ENCODE data around the gene ERBB3.
A peak's percentile ranks its signal among the peaks of the same experiment; 100 is the strongest.
"Not testable (repeated sequence)": the region's sequence is repeated elsewhere in the genome, so short reads cannot be mapped to it uniquely, and the experiment has no call there.

ERBB3 gene

GRCh38 chr12:56107242-56107641 is 27.3 kb downstream of the ERBB3 start:
- Histone ChIP-seq H3K27me3 (replicated peaks; ENCODE audit: control insufficient read depth, insufficient read depth, low read length, poor library complexity, severe bottlenecking) (no peaks in the 10 kb centered on the region), H3K9me3 (ENCODE audit: control insufficient read depth, low read length) (no peaks in the 10 kb centered on the region), H3K4me3 (ENCODE audit: insufficient read depth, low read depth, low read length, poor library complexity, severe bottlenecking) (no peak overlapping the region), H3K4me1 (ENCODE audit: control insufficient read depth, insufficient read depth, low read length, poor library complexity, severe bottlenecking) (peaks cover 32% of the 10 kb centered on the region), H3K27ac (ENCODE audit: insufficient read depth, low read length, poor library complexity, severe bottlenecking) (no peak overlapping the region), H3K36me3 (ENCODE audit: control insufficient read depth, insufficient read depth, low read length) (peaks cover 53% of the 10 kb centered on the region)
- no peak for DNase-seq

- no peaks in the 10 kb centered on the region for H3K9me3 ChIP-seq (ENCODE audit: control insufficient read depth, low read length)
- H3K27me3 ChIP-seq (replicated peaks; ENCODE audit: control insufficient read depth, insufficient read depth, low read length, poor library complexity, severe bottlenecking): no peaks in the 10 kb centered on the region
- peaks cover 7% of the 10 kb centered on the region for H3K4me1 ChIP-seq (ENCODE audit: control insufficient read depth, insufficient read depth, low read length, poor library complexity, severe bottlenecking)
- DNase-seq: no peak
- no peak overlapping the region for H3K4me3 ChIP-seq (ENCODE audit: insufficient read depth, low read depth, low read length, poor library complexity, severe bottlenecking)
- H3K36me3 ChIP-seq (ENCODE audit: control insufficient read depth, insufficient read depth, low read length): peaks cover 60% of the 10 kb centered on the region
- no peak overlapping the region for H3K27ac ChIP-seq (ENCODE audit: insufficient read depth, low read length, poor library complexity, severe bottlenecking)
These were observed 30.6 kb downstream of the ERBB3 start for GRCh38 chr12:56110571-56110970.

GRCh38 chr12:56114084-56114483 is 34.1 kb downstream of the ERBB3 start:
- no peak overlapping the region for H3K27ac ChIP-seq (ENCODE audit: insufficient read depth, low read length, poor library complexity, severe bottlenecking)
- H3K9me3 ChIP-seq (ENCODE audit: control insufficient read depth, low read length): no peaks in the 10 kb centered on the region
- DNase-seq: no peak
- H3K27me3 ChIP-seq (replicated peaks; ENCODE audit: control insufficient read depth, insufficient read depth, low read length, poor library complexity, severe bottlenecking): no peaks in the 10 kb centered on the region
- peaks cover 22% of the 10 kb centered on the region for H3K4me1 ChIP-seq (ENCODE audit: control insufficient read depth, insufficient read depth, low read length, poor library complexity, severe bottlenecking)
- H3K36me3 ChIP-seq (ENCODE audit: control insufficient read depth, insufficient read depth, low read length): peaks cover 37% of the 10 kb centered on the region
- H3K4me3 ChIP-seq (ENCODE audit: insufficient read depth, low read depth, low read length, poor library complexity, severe bottlenecking): no peak overlapping the region

- no peaks in the 10 kb centered on the region for H3K9me3 ChIP-seq (ENCODE audit: control insufficient read depth, low read length)
- peak overlapping the region; percentile 92 for H3K27ac ChIP-seq (ENCODE audit: insufficient read depth, low read length, poor library complexity, severe bottlenecking)
- H3K36me3 ChIP-seq (ENCODE audit: control insufficient read depth, insufficient read depth, low read length): peaks cover 26% of the 10 kb centered on the region
- DNase-seq: no peak
- H3K4me1 ChIP-seq (ENCODE audit: control insufficient read depth, insufficient read depth, low read length, poor library complexity, severe bottlenecking): peaks cover 29% of the 10 kb centered on the region
- no peak overlapping the region for H3K4me3 ChIP-seq (ENCODE audit: insufficient read depth, low read depth, low read length, poor library complexity, severe bottlenecking)
- H3K27me3 ChIP-seq (replicated peaks; ENCODE audit: control insufficient read depth, insufficient read depth, low read length, poor library complexity, severe bottlenecking): no peaks in the 10 kb centered on the region
These were observed 35.4 kb downstream of the ERBB3 start for GRCh38 chr12:56115329-56115728.

- peak; percentile 86 to 89 (median 89) for DNase-seq
- Histone ChIP-seq H3K4me3 (ENCODE audit: insufficient read depth, low read depth, low read length, poor library complexity, severe bottlenecking) (peak within 1 kb of the TSS; percentile 84), H3K27me3 (replicated peaks; ENCODE audit: control insufficient read depth, insufficient read depth, low read length, poor library complexity, severe bottlenecking) (no peaks in the 10 kb centered on the region), H3K4me1 (ENCODE audit: control insufficient read depth, insufficient read depth, low read length, poor library complexity, severe bottlenecking) (peaks cover 29% of the 10 kb centered on the region), H3K9me3 (ENCODE audit: control insufficient read depth, low read length) (no peaks in the 10 kb centered on the region), H3K27ac (ENCODE audit: insufficient read depth, low read length, poor library complexity, severe bottlenecking) (peak within 1 kb of the TSS; percentile 92), H3K36me3 (ENCODE audit: control insufficient read depth, insufficient read depth, low read length) (peaks cover 22% of the 10 kb centered on the region)
These were observed 36.5 kb downstream of the ERBB3 start, which contains the start of gene RPL41 for GRCh38 chr12:56116267-56117081. Gene RPL41, plus strand, starts transcription at chr12:56116633.

GRCh38 chr12:56117082-56117706 is 37.2 kb downstream of the ERBB3 start:
- Histone ChIP-seq H3K36me3 (ENCODE audit: control insufficient read depth, insufficient read depth, low read length) (peaks cover 23% of the 10 kb centered on the region), H3K4me3 (ENCODE audit: insufficient read depth, low read depth, low read length, poor library complexity, severe bottlenecking) (peak overlapping the region; percentile 84), H3K4me1 (ENCODE audit: control insufficient read depth, insufficient read depth, low read length, poor library complexity, severe bottlenecking) (peaks cover 29% of the 10 kb centered on the region), H3K27ac (ENCODE audit: insufficient read depth, low read length, poor library complexity, severe bottlenecking) (peak overlapping the region; percentile 92)
- DNase-seq; H3K27me3 ChIP-seq (replicated peaks; ENCODE audit: control insufficient read depth, insufficient read depth, low read length, poor library complexity, severe bottlenecking); H3K9me3 ChIP-seq (ENCODE audit: control insufficient read depth, low read length): not testable (repeated sequence)

- Histone ChIP-seq H3K9me3 (ENCODE audit: control insufficient read depth, low read length) (no peaks in the 10 kb centered on the region), H3K36me3 (ENCODE audit: control insufficient read depth, insufficient read depth, low read length) (peaks cover 16% of the 10 kb centered on the region), H3K27ac (ENCODE audit: insufficient read depth, low read length, poor library complexity, severe bottlenecking) (peak within 1 kb of the TSS; percentile 92), H3K27me3 (replicated peaks; ENCODE audit: control insufficient read depth, insufficient read depth, low read length, poor library complexity, severe bottlenecking) (no peaks in the 10 kb centered on the region), H3K4me3 (ENCODE audit: insufficient read depth, low read depth, low read length, poor library complexity, severe bottlenecking) (peak within 1 kb of the TSS; percentile 84), H3K4me1 (ENCODE audit: control insufficient read depth, insufficient read depth, low read length, poor library complexity, severe bottlenecking) (peaks cover 29% of the 10 kb centered on the region)
- DNase-seq: peak; percentile 97 to 99 (median 97)
These were observed 38.1 kb downstream of the ERBB3 start, which contains the start of gene ZC3H10 for GRCh38 chr12:56117778-56118687. Gene ZC3H10, plus strand, starts transcription at chr12:56118266. Its CDS starts 2,297 bp downstream, at chr12:56120563.

- Histone ChIP-seq H3K27ac (ENCODE audit: insufficient read depth, low read length, poor library complexity, severe bottlenecking) (peak overlapping the region; percentile 92), H3K4me1 (ENCODE audit: control insufficient read depth, insufficient read depth, low read length, poor library complexity, severe bottlenecking) (peaks cover 29% of the 10 kb centered on the region), H3K9me3 (ENCODE audit: control insufficient read depth, low read length) (no peaks in the 10 kb centered on the region), H3K27me3 (replicated peaks; ENCODE audit: control insufficient read depth, insufficient read depth, low read length, poor library complexity, severe bottlenecking) (no peaks in the 10 kb centered on the region), H3K36me3 (ENCODE audit: control insufficient read depth, insufficient read depth, low read length) (peaks cover 16% of the 10 kb centered on the region), H3K4me3 (ENCODE audit: insufficient read depth, low read depth, low read length, poor library complexity, severe bottlenecking) (peak overlapping the region; percentile 54)
- DNase-seq: no peak
These were observed 38.9 kb downstream of the ERBB3 start for GRCh38 chr12:56118688-56119357.

- no peaks in the 10 kb centered on the region for H3K9me3 ChIP-seq (ENCODE audit: control insufficient read depth, low read length)
- peak overlapping the region; percentile 92 for H3K27ac ChIP-seq (ENCODE audit: insufficient read depth, low read length, poor library complexity, severe bottlenecking)
- H3K27me3 ChIP-seq (replicated peaks; ENCODE audit: control insufficient read depth, insufficient read depth, low read length, poor library complexity, severe bottlenecking): no peaks in the 10 kb centered on the region
- peak overlapping the region; percentile 54 for H3K4me3 ChIP-seq (ENCODE audit: insufficient read depth, low read depth, low read length, poor library complexity, severe bottlenecking)
- H3K4me1 ChIP-seq (ENCODE audit: control insufficient read depth, insufficient read depth, low read length, poor library complexity, severe bottlenecking): peaks cover 29% of the 10 kb centered on the region
- H3K36me3 ChIP-seq (ENCODE audit: control insufficient read depth, insufficient read depth, low read length): peaks cover 16% of the 10 kb centered on the region
- peak; percentile 24 to 56 (median 39) for DNase-seq
These were observed 39.4 kb downstream of the ERBB3 start for GRCh38 chr12:56119361-56119796.
